MM.1S (cell line): ENCODE results near the gene BRD9.
"Not testable (repeated sequence)": the region's sequence is repeated elsewhere in the genome, so short reads cannot be mapped to it uniquely, and the experiment has no call there.

Experiments
- DNase-seq: peaks from one replicate; pipeline ENCODE4 v3.0.0-alpha.2; 2015
- H2AFZ ChIP-seq: fragments of 300-600 bp; sonication (generic); 2 replicates; pipeline ENCODE4 v1.6.0; 2016; ENCODE audit warnings: antibody characterized with exemption, low read length
- H3F3A ChIP-seq: fragments of 300-600 bp; sonication (generic); 2 replicates; pipeline ENCODE4 v1.6.1; 2016; ENCODE audit warnings: mild to moderate bottlenecking, antibody characterized with exemption, low read length, moderate library complexity, mixed read lengths; ENCODE audit not compliant: insufficient read depth
- H3K27ac ChIP-seq: fragments of 300-600 bp; sonication (generic); 2 replicates; pipeline ENCODE4 v1.5.1; 2016; ENCODE audit warnings: mild to moderate bottlenecking, low read length
- H3K27me3 ChIP-seq: fragments of 300-600 bp; sonication (generic); replicated peaks from 2 replicates; pipeline ENCODE4 v1.6.0; 2016; ENCODE audit warnings: low read length; ENCODE audit not compliant: insufficient read depth
- H3K36me3 ChIP-seq: fragments of 300-600 bp; sonication (generic); replicated peaks from 2 replicates; pipeline ENCODE4 v1.6.1; 2016; ENCODE audit warnings: mild to moderate bottlenecking, low read length, mixed read lengths; ENCODE audit not compliant: insufficient read depth
- H3K4me1 ChIP-seq: fragments of 300-600 bp; sonication (generic); 2 replicates; pipeline ENCODE4 v1.6.1; 2016; ENCODE audit warnings: low read length, mixed read lengths
- H3K4me2 ChIP-seq: fragments of 300-600 bp; sonication (generic); 2 replicates; pipeline ENCODE4 v1.6.0; 2016; ENCODE audit warnings: low read depth, low read length
- H3K4me3 ChIP-seq: fragments of 300-600 bp; sonication (generic); 2 replicates; pipeline ENCODE4 v1.5.1; 2016; ENCODE audit warnings: low read length, mixed read lengths
- H3K79me2 ChIP-seq: fragments of 300-600 bp; sonication (generic); 2 replicates; pipeline ENCODE4 v1.6.1; 2016; ENCODE audit warnings: mixed run types, low read length, mixed read lengths
- H3K9ac ChIP-seq: fragments of 300-600 bp; sonication (generic); 2 replicates; pipeline ENCODE4 v1.6.1; 2016; ENCODE audit warnings: low read length, mixed read lengths
- H3K9me2 ChIP-seq: fragments of 300-600 bp; sonication (generic); replicated peaks from 2 replicates; pipeline ENCODE4 v1.6.1; 2016; ENCODE audit warnings: mild to moderate bottlenecking, low read length, mixed read lengths; ENCODE audit not compliant: insufficient read depth
- H3K9me3 ChIP-seq: fragments of 300-600 bp; sonication (generic); replicated peaks from 2 replicates; pipeline ENCODE4 v1.6.1; 2016; ENCODE audit warnings: mild to moderate bottlenecking, low read length, mixed read lengths; ENCODE audit not compliant: insufficient read depth
- H4K20me1 ChIP-seq: fragments of 300-600 bp; sonication (generic); 2 replicates; pipeline ENCODE4 v1.6.1; 2016; ENCODE audit warnings: mild to moderate bottlenecking, low read length, moderate library complexity, mixed read lengths; ENCODE audit not compliant: insufficient read depth

Gene BRD9

DNA sequence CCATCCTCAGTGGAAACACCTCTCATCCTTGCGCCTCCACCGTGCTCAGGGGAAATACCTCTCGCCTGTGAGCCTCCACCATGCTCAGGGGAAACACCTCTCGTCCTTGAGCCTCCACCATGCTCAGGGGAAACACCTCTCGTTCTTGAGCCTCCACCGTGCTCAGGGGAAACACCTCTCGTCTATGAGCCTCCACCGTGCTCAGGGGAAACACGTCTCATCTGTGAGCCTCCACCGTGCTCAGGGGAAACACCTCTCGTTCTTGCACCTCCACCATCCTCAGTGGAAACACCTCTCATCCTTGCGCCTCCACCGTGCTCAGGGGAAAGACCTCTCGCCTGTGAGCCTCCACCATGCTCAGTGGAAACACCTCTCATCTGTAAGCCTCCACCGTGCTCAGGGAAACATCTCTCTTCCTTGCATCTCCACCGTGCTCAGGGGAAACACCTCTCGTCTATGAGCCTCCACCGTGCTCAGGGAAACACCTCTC, 46.0 kb downstream of the BRD9 start:
- H3K79me2 ChIP-seq, H3K9me2 ChIP-seq: not testable (repeated sequence)

DNA sequence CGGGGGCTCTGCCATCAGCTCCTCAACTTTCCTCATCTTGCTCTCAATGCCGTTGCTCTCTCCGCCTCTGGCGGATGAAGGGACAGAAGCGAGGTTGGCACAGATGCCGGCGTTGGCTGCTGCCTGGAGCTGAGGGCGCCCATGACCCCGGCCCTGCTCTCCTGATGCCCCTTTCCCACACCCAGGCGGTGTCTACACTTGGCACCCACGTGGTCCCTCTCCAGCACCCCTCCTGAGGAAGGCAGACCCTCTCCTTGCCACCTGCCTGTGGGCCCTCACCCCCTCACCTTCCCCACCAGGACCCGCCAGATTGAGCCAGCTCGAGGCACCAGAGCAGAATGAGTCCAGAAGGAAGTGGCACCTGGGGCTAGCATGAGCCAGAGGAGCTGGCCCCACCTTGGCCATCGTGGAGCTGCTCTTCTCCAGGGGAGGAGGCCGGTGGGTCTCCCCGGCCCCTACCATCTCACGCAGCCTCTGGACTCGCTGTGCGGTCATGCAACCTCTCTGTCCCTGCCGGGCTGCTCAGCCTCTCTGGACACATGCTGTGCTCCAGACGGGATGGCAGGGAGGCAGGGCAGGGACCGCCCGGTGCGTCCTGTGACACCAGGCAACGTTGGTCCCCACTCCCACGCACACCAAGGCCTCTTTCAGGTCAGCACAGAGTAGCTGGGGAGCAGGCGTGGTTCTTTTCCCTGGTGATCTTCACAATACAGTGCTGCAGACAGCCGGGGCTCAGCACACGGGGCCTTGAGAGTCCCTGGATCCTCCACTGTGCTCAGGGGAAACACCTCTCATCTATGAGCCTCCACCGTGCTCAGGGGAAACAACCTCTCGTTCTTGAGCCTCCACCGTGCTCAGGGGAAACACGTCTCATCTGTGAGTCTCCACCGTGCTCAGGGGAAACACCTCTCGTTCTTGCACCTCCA, 46.7 kb downstream of the BRD9 start:
- not testable (repeated sequence) for H3K9ac ChIP-seq, H3K9me2 ChIP-seq, H4K20me1 ChIP-seq, H3K27me3 ChIP-seq, H3K27ac ChIP-seq, H3K9me3 ChIP-seq, H3K4me2 ChIP-seq, H3K79me2 ChIP-seq, H3K36me3 ChIP-seq, H2AFZ ChIP-seq, H3F3A ChIP-seq, H3K4me3 ChIP-seq, H3K4me1 ChIP-seq, DNase-seq

More for the DNA sequence above, 46.0 kb downstream of the BRD9 start:
- H4K20me1 ChIP-seq, H3K9ac ChIP-seq, DNase-seq, H3K4me2 ChIP-seq, H3K27me3 ChIP-seq, H3K4me3 ChIP-seq, H3K4me1 ChIP-seq, H3K36me3 ChIP-seq, H2AFZ ChIP-seq, H3F3A ChIP-seq, H3K27ac ChIP-seq, H3K9me3 ChIP-seq: not testable (repeated sequence)

DNA sequence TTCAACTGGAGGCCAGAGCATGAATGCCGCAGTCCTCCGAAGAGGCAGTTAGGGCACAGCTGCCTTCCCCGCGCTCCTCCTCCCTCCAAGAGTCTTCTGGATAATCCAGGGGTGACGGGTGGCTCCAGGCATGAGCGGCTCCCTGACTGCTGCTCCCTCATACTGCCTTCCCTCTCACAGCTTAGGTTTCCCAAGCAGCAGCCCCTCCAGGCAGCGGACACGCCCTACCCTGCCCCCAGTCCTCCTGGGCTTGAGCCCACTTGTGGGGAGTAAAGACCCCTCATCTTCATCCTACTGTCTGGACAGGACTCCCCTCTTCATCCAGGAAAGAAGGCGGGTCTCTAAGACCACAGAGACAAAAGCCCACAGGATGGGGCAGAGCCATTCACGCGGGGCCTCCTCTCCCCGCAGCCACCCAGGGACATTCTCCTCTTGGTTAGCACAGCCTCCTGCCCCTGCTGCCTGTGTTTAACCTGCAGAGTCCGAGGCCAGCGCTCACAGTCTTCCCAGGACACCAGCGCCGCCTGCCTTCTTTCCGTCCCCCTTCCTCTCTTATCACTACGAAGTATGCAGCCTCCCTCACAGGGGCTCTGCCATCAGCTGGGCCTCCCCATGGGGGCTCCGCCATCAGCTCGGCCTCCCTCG, 47.4 kb downstream of the BRD9 start:
- H3K4me3 ChIP-seq, H4K20me1 ChIP-seq, H3K27me3 ChIP-seq, H3F3A ChIP-seq, H3K9me2 ChIP-seq, H3K9me3 ChIP-seq, H2AFZ ChIP-seq, H3K36me3 ChIP-seq, H3K9ac ChIP-seq, DNase-seq, H3K4me2 ChIP-seq, H3K79me2 ChIP-seq, H3K4me1 ChIP-seq, H3K27ac ChIP-seq: not testable (repeated sequence)

GRCh38 chr5:844426-844825, 48.2 kb downstream of the BRD9 start:
- H3K27me3 ChIP-seq, H3K27ac ChIP-seq, H3K36me3 ChIP-seq, H3K9me2 ChIP-seq, H3K4me1 ChIP-seq, H3F3A ChIP-seq, H3K9me3 ChIP-seq, DNase-seq, H3K4me3 ChIP-seq, H3K4me2 ChIP-seq, H3K9ac ChIP-seq, H4K20me1 ChIP-seq, H3K79me2 ChIP-seq, H2AFZ ChIP-seq: not testable (repeated sequence)

- not testable (repeated sequence) for H3K9me3 ChIP-seq, DNase-seq, H3K79me2 ChIP-seq, H3K4me1 ChIP-seq, H3F3A ChIP-seq, H3K4me2 ChIP-seq, H3K9me2 ChIP-seq, H3K36me3 ChIP-seq, H3K27ac ChIP-seq, H4K20me1 ChIP-seq, H3K4me3 ChIP-seq, H3K27me3 ChIP-seq, H2AFZ ChIP-seq, H3K9ac ChIP-seq
Observed at GRCh38 chr5:843926-844325, 48.7 kb downstream of the BRD9 start.

- H3K4me3 ChIP-seq, H4K20me1 ChIP-seq, DNase-seq, H3K36me3 ChIP-seq, H3K4me2 ChIP-seq, H3K9me3 ChIP-seq, H3K9ac ChIP-seq, H3F3A ChIP-seq, H3K79me2 ChIP-seq, H2AFZ ChIP-seq, H3K9me2 ChIP-seq, H3K27me3 ChIP-seq, H3K4me1 ChIP-seq, H3K27ac ChIP-seq: not testable (repeated sequence)
Observed at GRCh38 chr5:843371-843770, 49.2 kb downstream of the BRD9 start.

DNA sequence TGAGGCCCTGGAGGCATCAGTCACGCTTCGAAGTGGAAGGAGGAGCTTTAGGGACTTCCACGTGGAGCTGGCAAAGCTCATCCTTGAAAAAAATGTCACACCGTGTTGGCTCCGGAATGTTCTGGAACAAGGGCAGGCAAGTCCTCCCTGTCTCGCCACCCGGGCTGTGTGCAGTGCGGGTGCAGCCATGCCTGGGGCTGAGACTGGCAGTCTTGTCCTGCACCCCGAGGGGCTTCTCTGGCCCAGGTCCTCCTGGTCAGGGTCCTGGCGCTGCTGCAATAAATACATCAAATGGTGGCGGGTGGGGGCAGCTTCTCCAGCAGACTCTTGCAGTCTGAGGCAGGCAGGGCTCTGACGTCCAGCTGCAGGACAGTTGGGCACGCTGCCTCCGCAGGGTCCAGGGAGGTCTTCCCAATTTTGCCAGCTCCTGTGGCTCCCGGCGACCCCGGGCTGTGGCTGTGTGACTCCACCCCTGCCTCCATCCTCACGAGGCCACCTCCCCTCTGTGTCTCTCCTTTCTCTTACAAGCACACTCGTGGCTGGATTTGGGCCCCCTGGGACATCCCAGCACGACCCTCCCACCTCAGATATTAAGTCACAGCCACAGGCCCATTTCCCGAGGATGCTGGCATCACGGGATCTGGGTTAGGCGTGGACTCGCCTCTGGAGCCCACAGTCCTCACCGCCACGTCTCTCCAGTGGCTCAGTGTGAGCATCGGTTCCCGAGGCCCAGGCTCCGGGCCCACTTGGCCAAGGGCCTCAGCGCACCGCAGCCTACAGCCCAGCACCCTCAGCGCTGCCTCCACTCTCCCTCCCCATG, 50.0 kb downstream of the BRD9 start:
- not testable (repeated sequence) for H3K9me3 ChIP-seq, DNase-seq, H3K27me3 ChIP-seq, H3K9me2 ChIP-seq, H3K9ac ChIP-seq, H3K79me2 ChIP-seq, H3K27ac ChIP-seq, H3F3A ChIP-seq, H3K4me1 ChIP-seq, H3K4me2 ChIP-seq, H4K20me1 ChIP-seq, H3K36me3 ChIP-seq, H2AFZ ChIP-seq, H3K4me3 ChIP-seq
